Pericardium fibroblast (primary cell): ENCODE data around the gene LRIG3. TPM values are rescaled to one million over a fixed set of nuclear protein-coding genes. Genes with fewer than 3 reads are reported as not detected.

Source experiments
- total RNA-seq: library from RNA; depleted of rRNA; stranded (reverse); fragments of >200 nt; gene quantifications from 2 replicates; pipeline ENCODE4 v1.2.3, GENCODE V29; 2015

LRIG3 gene
- 15.8 and 34.8 TPM in 2 replicates for total RNA-seq

GRCh38 chr12:58920102-58920960 is at the start of gene LRIG3:
Gene LRIG3 (minus strand): TSS chr12:58920504. CDS start chr12:58920235, 269 bp downstream.

